GM12878 (cell line): ENCODE results near the gene TRMU. TPM values are rescaled to one million over a fixed set of nuclear protein-coding genes. Genes with fewer than 3 reads are reported as not detected.

ENCODE experiments used
- ATAC-seq: fragments of 200-7000 bp; cut with Tn5 transposase; 3 replicates; pipeline ENCODE4 v1.9.1; 2020; ENCODE audit warnings: mild to moderate bottlenecking, moderate library complexity
- BruUV-seq: library from RNA; stranded (reverse); fragments of 400-500 nt; replicated peaks from 2 replicates; lab custom pipeline; 2021; lab: Mats Ljungman, UMichigan
- CTCF ChIA-PET: fragments of 300-600 bp; sonication (Branson Sonifier 250); formaldehyde crosslinking; extraction: SDS; loops from one replicate; lab custom pipeline; 2021; ENCODE audit warnings: inconsistent platforms; lab: Yijun Ruan, JAX
- POLR2A ChIA-PET: fragments of 350-600 bp; formaldehyde crosslinking; extraction: SDS; loops from one replicate; lab custom pipeline; 2021; ENCODE audit warnings: inconsistent platforms; lab: Charles Lee
- RAD21 ChIA-PET: fragments of 300-600 bp; sonication (Branson Sonifier 250); formaldehyde crosslinking; loops from one replicate; lab custom pipeline; 2023; ENCODE audit warnings: antibody characterized with exemption; ENCODE audit not compliant: unreplicated experiment; lab: Charles Lee
- SMC1A ChIA-PET: fragments of 300-600 bp; sonication (Branson Sonifier 250); formaldehyde crosslinking; loops from one replicate; lab custom pipeline; 2023; ENCODE audit not compliant: unreplicated experiment, uncharacterized antibody; lab: Charles Lee
- DNase-seq: peaks from one replicate; pipeline ENCODE4 v3.0.0-alpha.2; 2011; ENCODE audit warnings: low read depth, low spot score
- FAIRE-seq: peaks from 3 replicates; lab custom pipeline; 2011; peaks lifted over from hg19 to GRCh38; lab: Jason Lieb, UNC
- H2AFZ ChIP-seq: 2 replicates; pipeline ENCODE4 v1.6.0; 2011; ENCODE audit warnings: low read depth, low read length, control low read depth; ENCODE audit not compliant: control insufficient read depth
- H3K27ac ChIP-seq: 2 replicates; pipeline ENCODE4 v1.5.1; 2011; ENCODE audit warnings: control low read depth; ENCODE audit not compliant: control insufficient read depth, insufficient read depth
- H3K27me3 ChIP-seq, 2 experiments: replicated peaks in 1 of 2; 2 replicates each; pipeline versions ENCODE4 v1.6.0 to v1.6.1; 2011; ENCODE audit warnings: low read length in 1 of 2; ENCODE audit not compliant: control insufficient read depth in 2 of 2, insufficient read depth in 2 of 2
- H3K36me3 ChIP-seq, 2 experiments: 2 replicates each; pipeline ENCODE4 v1.5.1; 2011; ENCODE audit warnings: low read length in 1 of 2; ENCODE audit not compliant: control insufficient read depth in 2 of 2, insufficient read depth in 2 of 2
- H3K4me1 ChIP-seq: 2 replicates; pipeline ENCODE4 v1.6.1; 2011; ENCODE audit warnings: mild to moderate bottlenecking, low read length, moderate library complexity, mixed read lengths; ENCODE audit not compliant: control insufficient read depth, insufficient read depth
- H3K4me2 ChIP-seq: 2 replicates; pipeline ENCODE4 v1.6.0; 2011; ENCODE audit warnings: control low read depth; ENCODE audit not compliant: control insufficient read depth, insufficient read depth
- H3K4me3 ChIP-seq: fragments of 200-600 bp; sonication (generic); 2 replicates; pipeline ENCODE4 v1.5.1; 2016
- H3K79me2 ChIP-seq: 2 replicates; pipeline ENCODE4 v1.6.0; 2011; ENCODE audit warnings: low read length; ENCODE audit not compliant: control insufficient read depth, insufficient read depth
- H3K9ac ChIP-seq: 2 replicates; pipeline ENCODE4 v1.8.0; 2011; ENCODE audit warnings: low read length, control low read depth, mixed read lengths; ENCODE audit not compliant: control insufficient read depth, insufficient read depth
- H3K9me3 ChIP-seq: replicated peaks from 3 replicates; pipeline ENCODE4 v1.5.1; 2011; ENCODE audit warnings: mild to moderate bottlenecking, low read length; ENCODE audit not compliant: control insufficient read depth, insufficient read depth
- H4K20me1 ChIP-seq: 2 replicates; pipeline ENCODE4 v1.6.0; 2011; ENCODE audit not compliant: control insufficient read depth, insufficient read depth
- DPF2 ChIP-seq: fragments of 450-650 bp; IDR thresholded peaks from 2 replicates; pipeline ENCODE4 v1.6.1; 2017; ENCODE audit warnings: mild to moderate bottlenecking
- ETV6 ChIP-seq, 2 experiments: fragments of 450-650 bp in 1 of 2; IDR thresholded peaks in 1 of 2; conservative IDR thresholded peaks in 1 of 2; 2 replicates each; pipeline ENCODE4 v1.6.1; 2014; ENCODE audit warnings: antibody characterized with exemption in 1 of 2, borderline replicate concordance in 1 of 2, low read depth in 1 of 2, mild to moderate bottlenecking in 1 of 2, moderate library complexity in 1 of 2
- JUNB ChIP-seq: IDR thresholded peaks from 2 replicates; pipeline ENCODE4 v1.6.1; 2016; ENCODE audit warnings: antibody characterized with exemption, mild to moderate bottlenecking
- KLF5 ChIP-seq: fragments of 450-650 bp; IDR thresholded peaks from 2 replicates; pipeline ENCODE4 v1.6.1; 2014; ENCODE audit warnings: mild to moderate bottlenecking; ENCODE audit not compliant: partially characterized antibody
- NKRF ChIP-seq: fragments of 450-650 bp; conservative IDR thresholded peaks from 2 replicates; pipeline ENCODE4 v1.6.1; 2017; ENCODE audit warnings: mild to moderate bottlenecking, moderate library complexity
- SIN3A ChIP-seq: IDR thresholded peaks from 2 replicates; pipeline ENCODE4 v1.6.1; 2012; ENCODE audit warnings: low read depth, low read length, improper control_type of control experiment
- USF2 ChIP-seq: IDR thresholded peaks from 2 replicates; pipeline ENCODE4 v1.6.1; 2011; ENCODE audit warnings: low read depth, low read length, improper control_type of control experiment, borderline replicate concordance
- WGBS: methylation state at CpG from one replicate; pipeline ENCODE4 v1.1.6; 2016; ENCODE audit warnings: low lambda C conversion rate; ENCODE audit not compliant: insufficient replicate concordance, insufficient coverage; ENCODE audit errors: missing lambda C conversion rate; 5-methylcytosine and 5-hydroxymethylcytosine counted together
- in situ Hi-C: fragments of 300-500 bp; cut with MboI; formaldehyde crosslinking; loops from 9 replicates; pipeline ENCODE4 v1.14.3; 2018; ENCODE audit warnings: mixed read lengths
- intact Hi-C: fragments of 100-400 bp; cut with micrococcal nuclease; formaldehyde crosslinking; loops from one replicate; pipeline ENCODE4 v1.14.2; 2022; ENCODE audit not compliant: unreplicated experiment
- polyA plus RNA-seq, 11 experiments: library from polyadenylated mRNA; depleted of rRNA in 4 of 11; unstranded in 6 of 11; stranded (reverse) in 5 of 11; fragments of >200 nt; fragmentation: Nextera tagmentation in 4 of 11; fragmentation: Illumina TruSeq in 1 of 11; extraction: Ambion mirVana in 4 of 11; extraction: Trizol in 1 of 11; gene quantifications; 1 replicate in 1 of 11; 2 replicates in 10 of 11; pipeline versions ENCODE4 v1.2.1 to v1.2.3, GENCODE V29; 2011 to 2016; ENCODE audit warnings: inconsistent platforms in 2 of 11, missing spikeins in 2 of 11, low read depth in 1 of 11
- total RNA-seq, 4 experiments: library from RNA; depleted of rRNA in 3 of 4; stranded (reverse); fragments of >200 nt in 3 of 4; fragmentation: Illumina TruSeq in 1 of 4; extraction: Trizol in 1 of 4; gene quantifications; 2 replicates each; pipeline versions ENCODE4 v1.2.1 to v1.2.3, GENCODE V29; 2013 to 2021

The TRMU gene
- total and polyA plus RNA-seq, 10 of the 15 experiments (the other 5 are each of a cell fraction or from before 2014, with no cell fraction given) = 3.5 to 57.0 (median 44.0) TPM

GRCh38 chr22:46368871-46369715 is 33.6 kb downstream of the TRMU start:
- Histone ChIP-seq H3K27me3 (no peaks in the 10 kb centered on the region), H3K9ac (no peak overlapping the region), H3K4me1 (peaks cover 5% of the 10 kb centered on the region), H3K79me2 (no peaks in the 10 kb centered on the region), H2AFZ (no peak overlapping the region)
- no peak for FAIRE-seq
- no TSS peak for BruUV-seq
- WGBS = 69% methylated on average over 29 of the region's 31 CpGs
- in situ Hi-C loops = loop anchor here (5.0 kb wide), 1 partner anchor 173 kb away; no protein-coding TSS in a partner anchor
- TF ChIP-seq KLF5 = no peak
- no peak for TF ChIP-seq SIN3A
- no peak for TF ChIP-seq NKRF
- TF ChIP-seq JUNB = no peak
- TF ChIP-seq ETV6 (conservative IDR thresholded peaks at IDR 0.05 in 1 of 2, IDR thresholded peaks at IDR 0.05 in 1 of 2; ENCODE audit: borderline replicate concordance in 1 of 2, low read depth in 1 of 2) = no peak
- no peak for TF ChIP-seq DPF2
- no peak for TF ChIP-seq USF2
- TF ChIP-seq, all 136 proteins: peak for 0
- ChIA-PET RAD21 (interaction anchor here (1.3 to 3.0 kb wide), 3 partner anchors 173 to 194 kb away, joined by 5 to 56 read pairs (median 8); no protein-coding TSS in a partner anchor), POLR2A (no interaction called here), SMC1A (interaction anchor here (2.3 to 2.5 kb wide), 2 partner anchors 172 to 177 kb away, joined by 8 to 44 read pairs; no protein-coding TSS in a partner anchor), CTCF (interaction anchor here (1.6 to 3.2 kb wide), 4 partner anchors 16 to 174 kb away, joined by 4 to 141 read pairs (median 6); no protein-coding TSS in a partner anchor)
- Histone ChIP-seq H3K36me3 (no peaks in the 10 kb centered on the region), H3K27ac (no peak overlapping the region), H3K9me3 (no peaks in the 10 kb centered on the region; the same call in 2 of the 3 replicates), H3K4me3 (no peak overlapping the region), H3K4me2 (no peak overlapping the region), H4K20me1 (no peaks in the 10 kb centered on the region)
- intact Hi-C loops = no loop called here
- ATAC-seq (no peak), DNase-seq (no peak)
